ENCODE measurements around the gene S100A4. TPM values are rescaled to one million over a fixed set of nuclear protein-coding genes. Genes with fewer than 3 reads are reported as not detected.
"Not testable (repeated sequence)": the region's sequence is repeated elsewhere in the genome, so short reads cannot be mapped to it uniquely, and the experiment has no call there.

The S100A4 gene
- total RNA-seq, 1 donor from 2014 or later, result 165 TPM

GRCh38 chr1:153569465-153569864 lies 23.9 kb upstream of the S100A4 start:
- Histone ChIP-seq H3K27ac (ENCODE audit: low read depth, low read length) (no peak overlapping the region), H3K27me3 (ENCODE audit: control insufficient read depth in 3 of 3, insufficient read depth in 3 of 3, low read length in 3 of 3) (no peaks in the 10 kb centered on the region), H3K9me3 (ENCODE audit: control insufficient read depth in 3 of 3, low read length in 3 of 3) (no peaks in the 10 kb centered on the region), H3K9ac (ENCODE audit: low read depth in 1 of 3, low read length in 3 of 3) (no peak overlapping the region), H3K36me3 (ENCODE audit: control insufficient read depth in 3 of 3, insufficient read depth in 3 of 3, low read length in 3 of 3) (no peaks in the 10 kb centered on the region), H3K4me3 (ENCODE audit: low read length in 3 of 3) (no peak overlapping the region), H3K4me1 (ENCODE audit: control insufficient read depth in 3 of 3, insufficient read depth in 3 of 3, low read length in 3 of 3) (peaks cover 34 to 49% (median 38%) of the 10 kb centered on the region in 3 donors)

GRCh38 chr1:153568367-153569099 lies 22.9 kb upstream of the S100A4 start:
- Histone ChIP-seq H3K4me3 (ENCODE audit: low read length in 3 of 3) (peak overlapping the region; percentile 59 to 71 (median 70)), H3K27ac (ENCODE audit: low read depth, low read length) (peak overlapping the region; percentile 66), H3K9me3 (ENCODE audit: control insufficient read depth in 3 of 3, low read length in 3 of 3) (no peaks in the 10 kb centered on the region), H3K4me1 (ENCODE audit: control insufficient read depth in 3 of 3, insufficient read depth in 3 of 3, low read length in 3 of 3) (peaks cover 34 to 49% (median 38%) of the 10 kb centered on the region in 3 donors), H3K27me3 (ENCODE audit: control insufficient read depth in 3 of 3, insufficient read depth in 3 of 3, low read length in 3 of 3) (no peaks in the 10 kb centered on the region), H3K9ac (ENCODE audit: low read depth in 1 of 3, low read length in 3 of 3) (peak overlapping the region; percentile 48 to 74 (median 54)), H3K36me3 (ENCODE audit: control insufficient read depth in 3 of 3, insufficient read depth in 3 of 3, low read length in 3 of 3) (no peaks in the 10 kb centered on the region)

GRCh38 chr1:153567621-153568366 lies 22.2 kb upstream of the S100A4 start:
- Histone ChIP-seq H3K9ac (ENCODE audit: low read depth in 1 of 3, low read length in 3 of 3) (peak overlapping the region; percentile 48 to 74 (median 54)), H3K27ac (ENCODE audit: low read depth, low read length) (peak overlapping the region; percentile 66), H3K4me1 (ENCODE audit: control insufficient read depth in 3 of 3, insufficient read depth in 3 of 3, low read length in 3 of 3) (peaks cover 34 to 42% (median 38%) of the 10 kb centered on the region in 3 donors), H3K4me3 (ENCODE audit: low read length in 3 of 3) (peak overlapping the region; percentile 59 to 71 (median 70)), H3K36me3 (ENCODE audit: control insufficient read depth in 3 of 3, insufficient read depth in 3 of 3, low read length in 3 of 3) (no peaks in the 10 kb centered on the region), H3K9me3 (ENCODE audit: control insufficient read depth in 3 of 3, low read length in 3 of 3) (no peaks in the 10 kb centered on the region), H3K27me3 (ENCODE audit: control insufficient read depth in 3 of 3, insufficient read depth in 3 of 3, low read length in 3 of 3) (no peaks in the 10 kb centered on the region)

GRCh38 chr1:153566414-153567371 lies 21.1 kb upstream of the S100A4 start:
- Histone ChIP-seq H3K36me3 (ENCODE audit: control insufficient read depth in 3 of 3, insufficient read depth in 3 of 3, low read length in 3 of 3) (no peaks in the 10 kb centered on the region), H3K4me3 (ENCODE audit: low read length in 3 of 3) (peak overlapping the region in 2 of 3 donors; percentile 12 to 60), H3K9ac (ENCODE audit: low read depth in 1 of 3, low read length in 3 of 3) (peak overlapping the region; percentile 52 to 68 (median 55)), H3K4me1 (ENCODE audit: control insufficient read depth in 3 of 3, insufficient read depth in 3 of 3, low read length in 3 of 3) (peaks cover 31 to 36% (median 35%) of the 10 kb centered on the region in 3 donors), H3K9me3 (ENCODE audit: control insufficient read depth in 3 of 3, low read length in 3 of 3) (no peaks in the 10 kb centered on the region), H3K27ac (ENCODE audit: low read depth, low read length) (peak overlapping the region; percentile 89), H3K27me3 (ENCODE audit: control insufficient read depth in 3 of 3, insufficient read depth in 3 of 3, low read length in 3 of 3) (no peaks in the 10 kb centered on the region)

GRCh38 chr1:153565529-153566374 lies 20.1 kb upstream of the S100A4 start, which contains the start of gene S100A2:
Gene S100A2 (minus strand): TSS chr1:153565844. CDS start chr1:153563877, 1,967 bp downstream.
- Histone ChIP-seq H3K27ac (ENCODE audit: low read depth, low read length) (peak within 1 kb of the TSS; percentile 89), H3K9ac (ENCODE audit: low read depth in 1 of 3, low read length in 3 of 3) (peak within 1 kb of the TSS; percentile 52 to 68 (median 55)), H3K36me3 (ENCODE audit: control insufficient read depth in 3 of 3, insufficient read depth in 3 of 3, low read length in 3 of 3) (no peaks in the 10 kb centered on the region), H3K4me1 (ENCODE audit: control insufficient read depth in 3 of 3, insufficient read depth in 3 of 3, low read length in 3 of 3) (peaks cover 31 to 36% (median 35%) of the 10 kb centered on the region in 3 donors), H3K27me3 (ENCODE audit: control insufficient read depth in 3 of 3, insufficient read depth in 3 of 3, low read length in 3 of 3) (no peaks in the 10 kb centered on the region), H3K4me3 (ENCODE audit: low read length in 3 of 3) (peak within 1 kb of the TSS in 2 of 3 donors; percentile 12 to 45), H3K9me3 (ENCODE audit: control insufficient read depth in 3 of 3, low read length in 3 of 3) (no peaks in the 10 kb centered on the region)

GRCh38 chr1:153563991-153564390 lies 18.4 kb upstream of the S100A4 start:
- Histone ChIP-seq H3K4me3 (ENCODE audit: low read length in 3 of 3) (no peak overlapping the region), H3K9ac (ENCODE audit: low read depth in 1 of 3, low read length in 3 of 3) (no peak overlapping the region), H3K27me3 (ENCODE audit: control insufficient read depth in 3 of 3, insufficient read depth in 3 of 3, low read length in 3 of 3) (no peaks in the 10 kb centered on the region), H3K4me1 (ENCODE audit: control insufficient read depth in 3 of 3, insufficient read depth in 3 of 3, low read length in 3 of 3) (peaks cover 31 to 36% (median 35%) of the 10 kb centered on the region in 3 donors), H3K27ac (ENCODE audit: low read depth, low read length) (no peak overlapping the region), H3K9me3 (ENCODE audit: control insufficient read depth in 3 of 3, low read length in 3 of 3) (no peaks in the 10 kb centered on the region), H3K36me3 (ENCODE audit: control insufficient read depth in 3 of 3, insufficient read depth in 3 of 3, low read length in 3 of 3) (no peaks in the 10 kb centered on the region)

GRCh38 chr1:153563483-153563901 lies 17.9 kb upstream of the S100A4 start:
- Histone ChIP-seq H3K27ac (ENCODE audit: low read depth, low read length) (no peak overlapping the region), H3K27me3 (ENCODE audit: control insufficient read depth in 3 of 3, insufficient read depth in 3 of 3, low read length in 3 of 3) (no peaks in the 10 kb centered on the region), H3K36me3 (ENCODE audit: control insufficient read depth in 3 of 3, insufficient read depth in 3 of 3, low read length in 3 of 3) (no peaks in the 10 kb centered on the region), H3K9me3 (ENCODE audit: control insufficient read depth in 3 of 3, low read length in 3 of 3) (no peaks in the 10 kb centered on the region), H3K9ac (ENCODE audit: low read depth in 1 of 3, low read length in 3 of 3) (no peak overlapping the region), H3K4me1 (ENCODE audit: control insufficient read depth in 3 of 3, insufficient read depth in 3 of 3, low read length in 3 of 3) (peaks cover 28 to 32% (median 31%) of the 10 kb centered on the region in 3 donors), H3K4me3 (ENCODE audit: low read length in 3 of 3) (no peak overlapping the region)

GRCh38 chr1:153562021-153562420 lies 16.4 kb upstream of the S100A4 start:
- H3K36me3 ChIP-seq (ENCODE audit: control insufficient read depth in 3 of 3, insufficient read depth in 3 of 3, low read length in 3 of 3); H3K27me3 ChIP-seq (ENCODE audit: control insufficient read depth in 3 of 3, insufficient read depth in 3 of 3, low read length in 3 of 3); H3K27ac ChIP-seq (ENCODE audit: low read depth, low read length); H3K9ac ChIP-seq (ENCODE audit: low read depth in 1 of 3, low read length in 3 of 3); H3K9me3 ChIP-seq (ENCODE audit: control insufficient read depth in 3 of 3, low read length in 3 of 3); H3K4me3 ChIP-seq (ENCODE audit: low read length in 3 of 3): not testable (repeated sequence)
- peaks cover 15 to 18% (median 17%) of the 10 kb centered on the region in 3 donors for H3K4me1 ChIP-seq (ENCODE audit: control insufficient read depth in 3 of 3, insufficient read depth in 3 of 3, low read length in 3 of 3)
